GM21390 (cell line): ENCODE results near the gene CDH13.
A peak's percentile ranks its signal among the peaks of the same experiment; 100 is the strongest.

Experiments used
- ATAC-seq: cut with Tn5 transposase; IDR thresholded peaks from one replicate; pipeline ENCODE4 v1.9.1; 2021; ENCODE audit not compliant: unreplicated experiment

Gene CDH13

DNA sequence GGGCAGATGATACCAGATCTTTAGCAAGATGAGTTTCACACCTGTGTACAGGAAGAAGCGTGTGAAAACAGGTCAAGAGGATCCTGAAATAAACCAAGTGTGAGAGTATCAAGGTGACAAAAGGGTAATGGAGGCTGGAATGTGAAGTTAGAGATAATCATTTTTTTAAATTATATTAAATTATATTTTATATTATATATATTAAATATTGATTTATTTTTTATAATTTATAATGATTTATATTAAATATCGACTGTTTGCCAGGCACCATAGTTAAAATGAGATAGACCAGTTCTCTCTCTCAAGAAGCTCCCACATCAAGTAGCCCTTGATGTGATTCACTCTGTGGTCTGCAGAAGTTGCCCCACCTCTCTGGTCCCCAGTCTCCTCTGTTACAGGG is 820.8 kb downstream of the CDH13 start:
- ATAC-seq: no peak

DNA sequence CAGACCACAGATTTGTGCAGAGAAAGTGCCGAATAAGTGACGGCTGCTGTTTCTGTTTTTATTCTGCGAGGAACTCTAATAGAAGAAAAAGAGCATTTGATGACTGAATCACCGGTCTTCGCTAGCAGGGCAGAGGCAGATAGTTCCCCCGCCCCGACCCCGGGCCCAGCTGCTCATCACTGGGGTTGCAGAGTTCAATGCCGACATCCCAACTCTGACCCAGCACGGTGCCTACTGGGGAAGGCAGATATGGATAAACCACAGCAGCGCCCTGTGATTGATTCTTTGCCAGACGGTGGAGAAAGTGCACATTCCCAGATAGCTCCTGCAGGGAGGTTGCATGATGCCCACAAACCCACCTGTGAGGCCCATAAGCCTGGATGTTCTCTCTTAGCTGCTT is 823.1 kb downstream of the CDH13 start:
- ATAC-seq: no peak

DNA sequence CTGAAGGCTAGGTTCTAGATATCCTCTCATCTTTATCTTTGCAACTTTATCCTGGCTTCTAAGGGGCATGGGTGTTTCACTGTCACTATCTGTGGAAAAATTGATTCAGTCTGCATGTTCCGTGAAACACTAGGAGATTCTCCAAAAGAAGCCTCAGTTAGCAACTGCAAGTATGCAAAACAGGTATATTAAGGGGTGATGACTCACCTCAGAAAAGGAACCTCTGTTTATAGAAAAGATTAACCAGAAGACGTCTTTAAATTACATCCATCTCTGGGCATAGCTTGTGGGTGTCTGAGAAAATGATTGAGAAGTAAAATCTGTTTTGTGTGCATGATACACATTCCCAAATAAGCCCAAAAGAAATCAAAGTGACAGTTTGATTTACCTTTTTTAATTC is 827.2 kb downstream of the CDH13 start:
- peak; percentile 63 for ATAC-seq

DNA sequence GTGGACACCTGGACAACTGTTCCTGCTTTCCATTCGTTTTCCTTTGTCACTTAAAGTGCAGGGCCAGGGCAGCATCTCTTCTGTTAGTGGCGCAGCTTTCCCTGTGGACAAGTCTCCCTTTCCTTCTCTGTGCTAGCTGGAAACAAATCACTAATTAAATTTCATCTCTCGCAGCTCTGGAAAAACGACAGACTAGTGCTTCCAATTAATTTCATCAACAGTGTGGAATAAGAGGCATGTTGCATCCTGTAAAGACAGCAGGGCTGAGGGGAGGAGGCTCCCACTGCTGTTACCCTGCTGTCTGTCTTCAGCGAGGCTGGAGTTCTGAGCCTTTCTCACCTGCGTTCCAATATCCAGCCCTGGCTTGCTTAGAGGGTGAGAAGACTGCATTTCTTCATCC is 828.9 kb downstream of the CDH13 start:
- ATAC-seq: no peak

DNA sequence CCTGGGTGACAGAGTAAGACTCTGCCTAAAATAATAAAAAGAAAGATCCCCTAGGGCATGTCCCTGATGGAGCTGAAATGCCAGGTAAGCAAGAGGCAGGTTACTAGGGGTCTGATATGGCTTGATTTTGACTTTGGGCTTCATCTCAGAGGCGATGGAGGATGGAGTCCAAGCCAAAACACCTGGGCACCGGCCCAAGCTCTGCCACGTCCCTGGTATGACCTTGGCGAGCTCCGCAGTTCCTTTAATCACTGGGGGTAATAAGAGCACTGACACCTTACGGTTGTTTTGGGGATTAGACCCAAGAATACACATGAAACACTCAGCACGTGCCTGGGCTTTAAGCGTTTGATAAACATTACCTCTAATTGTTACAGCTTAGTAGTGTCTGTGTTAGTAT is 830.2 kb downstream of the CDH13 start:
- no peak for ATAC-seq

DNA sequence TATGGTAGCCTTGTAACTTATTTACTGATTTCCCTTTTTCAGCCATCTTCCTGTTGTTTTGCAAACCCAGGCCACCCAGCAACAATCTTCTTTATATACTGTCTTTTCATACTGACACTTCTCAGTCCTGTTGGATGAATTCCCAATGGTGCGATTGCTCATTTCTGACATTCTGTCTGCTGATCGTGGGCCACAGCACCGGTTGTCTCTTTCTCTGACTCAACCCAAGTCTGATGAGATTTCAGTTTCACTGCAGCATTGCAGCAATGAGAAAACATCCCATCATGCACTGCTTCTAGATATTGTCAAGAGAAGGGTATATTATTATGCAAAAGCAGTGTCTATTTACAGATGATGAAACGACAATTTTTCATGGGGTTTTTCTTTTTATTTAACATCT is 831.8 kb downstream of the CDH13 start:
- peak; percentile 77 for ATAC-seq

DNA sequence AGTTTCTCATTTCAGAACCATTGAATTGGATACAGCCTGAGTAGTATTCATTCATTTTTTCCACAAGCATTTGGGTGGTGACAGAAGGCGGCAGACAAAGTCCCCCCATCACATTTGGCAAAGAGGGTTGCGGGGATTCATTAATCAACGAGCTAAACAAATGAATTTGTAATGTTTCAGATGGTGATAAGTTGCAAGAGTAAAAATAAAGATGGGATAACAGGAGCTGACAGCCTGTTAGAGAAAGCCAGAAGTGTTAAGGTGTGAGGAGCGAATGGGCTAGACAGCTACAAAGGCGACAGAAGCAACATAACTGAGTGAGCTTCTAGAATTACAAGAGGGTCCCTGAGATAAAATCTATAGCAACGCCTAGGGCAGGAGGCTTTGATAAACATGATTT is 838.2 kb downstream of the CDH13 start:
- ATAC-seq: no peak

DNA sequence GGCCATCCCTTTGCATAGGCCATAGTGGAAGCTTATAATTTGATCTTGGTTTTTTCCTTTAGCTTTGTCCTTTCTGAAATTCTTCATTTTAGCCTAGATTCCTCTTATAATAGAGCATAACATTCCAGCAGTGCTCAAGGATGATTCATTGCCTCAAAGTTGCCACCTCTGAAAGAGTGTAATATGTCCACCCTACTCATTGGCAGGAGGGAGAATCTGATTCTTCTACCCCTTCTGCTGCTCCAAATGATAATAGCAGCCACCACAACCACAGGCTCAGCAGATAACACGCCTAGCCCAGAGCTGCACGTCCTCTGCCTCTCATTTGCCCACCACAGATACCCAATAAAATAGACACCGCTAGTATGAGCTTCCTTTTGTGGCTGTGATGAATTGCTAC is 843.6 kb downstream of the CDH13 start:
- ATAC-seq: no peak

DNA sequence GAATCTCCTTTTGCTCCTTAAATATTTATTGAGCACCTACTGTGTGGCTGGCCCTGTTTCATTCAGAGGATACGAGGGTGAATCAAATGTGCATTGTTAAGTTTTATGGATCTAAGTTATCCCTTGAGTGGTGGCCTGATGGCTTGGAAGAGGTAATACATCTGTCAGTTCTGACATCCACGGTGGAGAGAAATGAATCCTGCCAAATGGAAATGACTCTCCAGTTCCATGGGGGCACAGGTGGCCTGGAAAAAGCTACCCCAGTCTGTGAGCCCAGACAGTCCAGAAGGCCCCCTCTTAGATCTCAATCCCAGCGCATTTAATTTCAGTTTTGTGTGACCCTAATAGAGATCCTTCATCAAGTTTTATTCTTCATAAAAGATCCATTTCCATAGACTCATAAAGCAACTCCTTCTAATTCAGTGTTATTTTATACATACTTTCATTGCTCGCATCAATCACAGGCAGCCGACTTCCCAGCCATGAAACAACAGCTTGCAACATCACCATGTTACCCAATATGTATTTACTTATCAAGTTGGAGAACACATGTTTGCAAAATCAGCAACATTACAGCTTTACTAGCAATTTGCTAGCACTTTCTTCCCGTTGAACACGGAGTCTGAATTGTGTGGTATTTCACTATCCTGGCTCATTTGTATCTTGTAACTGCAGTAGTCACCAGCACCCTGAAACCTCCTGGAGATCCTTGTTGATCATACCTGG is 846.2 kb downstream of the CDH13 start:
- ATAC-seq: no peak

DNA sequence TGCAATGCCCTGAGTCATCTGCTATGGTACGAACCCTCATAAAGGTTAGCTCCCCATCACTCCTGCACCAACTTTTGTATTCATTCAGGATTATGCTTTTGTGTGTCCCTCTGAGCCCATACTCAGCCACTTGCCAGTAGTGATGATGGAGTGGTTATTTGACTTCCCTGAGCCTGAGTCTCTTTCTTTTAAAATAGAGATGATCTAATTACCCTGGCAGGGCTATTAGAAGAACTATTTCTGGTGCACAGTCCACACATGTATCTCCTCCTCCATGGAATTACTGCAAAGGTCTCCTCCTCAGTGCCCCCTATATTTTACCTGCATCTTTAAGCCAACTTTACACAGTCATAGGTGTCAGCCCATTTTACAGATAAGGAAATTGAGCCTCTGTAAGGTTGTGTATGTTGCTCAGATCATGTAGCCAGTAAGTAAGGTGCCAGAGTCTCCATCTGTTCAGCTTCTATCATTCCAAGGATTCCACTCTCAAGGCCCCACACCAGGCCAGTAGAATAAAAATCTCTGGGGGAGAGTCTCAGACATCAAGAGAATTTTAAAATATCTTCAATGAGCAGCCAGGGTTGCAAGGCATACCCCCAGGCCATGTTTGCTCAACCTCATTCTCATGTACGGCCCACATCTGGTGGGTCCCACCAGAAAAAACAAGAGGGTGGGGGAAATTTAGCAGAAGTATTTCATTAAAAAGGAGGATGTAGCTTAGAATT is 847.3 kb downstream of the CDH13 start:
- ATAC-seq: no peak

DNA sequence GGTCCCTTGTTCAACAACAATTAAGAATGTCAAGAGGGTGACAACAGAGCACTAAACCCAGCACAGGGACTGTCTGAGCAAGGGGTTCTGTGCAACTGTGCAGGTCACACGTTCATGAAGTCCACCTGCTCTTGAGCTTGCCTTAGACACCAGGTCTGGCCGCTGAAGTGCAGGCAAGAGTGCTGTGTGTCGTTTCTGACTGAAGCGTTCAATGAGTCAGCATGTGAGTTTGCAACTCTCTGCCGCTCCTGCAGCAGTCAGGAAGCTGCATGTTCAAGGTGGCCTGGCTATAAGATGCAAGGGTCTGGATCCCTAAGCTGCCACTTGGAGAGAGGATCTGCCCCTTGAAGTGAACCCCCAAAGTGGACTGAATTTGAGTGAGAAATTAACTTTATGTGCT is 848.3 kb downstream of the CDH13 start:
- no peak for ATAC-seq

DNA sequence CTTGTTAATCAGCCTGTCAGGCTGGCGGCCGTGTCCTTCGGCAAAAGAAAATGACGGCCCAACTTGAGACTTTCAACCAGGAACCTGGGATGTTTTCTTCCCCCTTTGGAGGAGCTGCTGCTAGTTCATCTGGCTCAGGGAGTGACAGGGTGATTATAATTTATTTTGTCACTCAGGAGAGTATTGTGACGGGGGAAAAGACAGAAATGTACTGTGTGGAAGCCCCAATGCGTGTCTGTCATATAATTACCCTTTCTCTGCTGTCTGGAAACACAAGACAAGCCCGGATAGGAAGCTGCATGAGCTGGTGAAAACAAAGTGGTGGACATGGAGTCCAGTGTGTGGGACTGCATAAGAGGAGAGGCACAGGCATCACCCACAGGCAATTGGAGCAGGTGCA is 854.8 kb downstream of the CDH13 start:
- no peak for ATAC-seq

DNA sequence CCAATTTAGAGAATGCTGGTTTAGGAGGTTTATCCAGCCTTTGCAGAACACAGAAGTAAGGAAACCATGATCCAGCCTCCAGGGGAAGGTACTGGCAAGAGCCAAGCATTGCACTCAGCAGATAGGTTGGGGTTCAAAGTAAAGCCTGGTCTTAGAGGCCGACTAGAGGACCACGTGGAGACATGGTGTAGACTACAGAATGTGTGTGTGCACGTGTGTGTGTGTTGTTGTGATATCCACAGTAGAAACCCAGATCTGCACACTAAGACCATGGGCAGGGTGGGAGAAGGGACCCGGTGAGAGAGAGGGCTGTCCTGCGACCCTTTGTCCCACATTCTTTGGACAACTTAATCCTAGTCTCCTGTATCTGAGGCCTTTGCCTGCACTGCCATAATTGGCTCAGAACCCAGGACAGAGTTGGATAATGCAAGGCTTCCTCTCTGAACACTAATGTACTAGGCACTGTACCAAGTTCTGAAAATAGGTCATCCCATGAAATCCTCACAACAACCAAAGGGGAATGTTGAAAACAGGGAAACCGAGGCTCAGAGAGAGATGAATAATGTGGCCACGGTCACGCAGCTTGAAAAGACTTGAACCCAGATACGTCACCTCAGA is 855.9 kb downstream of the CDH13 start:
- ATAC-seq: no peak

DNA sequence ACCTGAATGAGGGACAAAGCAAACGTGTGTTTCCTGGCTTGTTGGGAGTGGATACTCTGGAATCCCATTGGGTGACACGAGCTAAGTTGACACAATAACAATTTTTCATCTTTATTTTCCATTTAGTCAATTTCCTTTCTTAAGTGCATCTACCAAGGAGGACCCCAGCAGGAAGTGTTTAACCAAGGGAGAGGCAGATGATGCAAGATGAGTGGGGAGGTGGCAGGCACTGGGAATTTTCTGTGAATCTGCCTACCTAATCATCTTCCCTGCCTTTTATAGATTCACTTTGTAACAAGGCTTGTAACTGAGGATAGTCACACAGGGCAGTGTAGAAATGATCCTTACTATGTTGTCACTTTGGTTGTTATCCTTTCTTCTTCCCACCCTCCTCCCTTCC is 863.3 kb downstream of the CDH13 start:
- ATAC-seq: no peak

DNA sequence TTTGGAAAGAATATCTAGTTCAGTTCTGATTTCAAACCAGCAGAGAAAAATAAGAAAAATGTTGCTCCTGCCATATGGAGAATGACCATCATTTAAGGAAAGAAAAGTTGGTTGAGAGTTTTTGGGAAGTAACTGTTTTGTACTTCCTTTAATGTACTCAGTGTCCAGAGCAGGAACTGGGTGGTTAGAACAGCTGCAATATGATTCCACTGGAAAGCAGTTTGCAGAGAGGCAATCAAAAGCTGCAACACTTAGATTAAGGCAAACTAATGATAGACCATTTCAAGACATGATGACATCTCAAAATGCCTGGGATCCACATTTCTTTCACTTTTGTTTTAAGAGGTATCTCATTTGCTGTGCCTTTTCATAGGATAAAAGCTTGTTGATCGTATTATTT is 867.7 kb downstream of the CDH13 start:
- no peak for ATAC-seq

DNA sequence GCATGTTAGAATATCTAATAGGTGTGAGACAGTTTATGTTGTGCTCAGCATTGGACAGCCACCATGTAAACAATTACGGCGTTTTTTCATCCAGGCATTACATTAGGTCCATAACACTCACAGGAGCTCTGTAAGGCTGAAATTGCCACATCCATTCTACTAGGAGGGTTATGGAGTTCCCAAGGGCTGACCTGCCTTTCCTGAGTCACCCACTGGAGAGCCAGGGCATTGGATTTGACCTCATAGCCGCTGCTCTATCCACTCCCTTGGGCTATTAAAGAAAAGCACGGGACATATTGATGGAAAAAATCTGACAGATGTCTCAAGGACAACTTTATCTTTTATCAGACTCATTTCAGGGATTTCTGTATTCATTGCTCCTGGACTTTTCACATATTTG is 874.7 kb downstream of the CDH13 start:
- no peak for ATAC-seq

DNA sequence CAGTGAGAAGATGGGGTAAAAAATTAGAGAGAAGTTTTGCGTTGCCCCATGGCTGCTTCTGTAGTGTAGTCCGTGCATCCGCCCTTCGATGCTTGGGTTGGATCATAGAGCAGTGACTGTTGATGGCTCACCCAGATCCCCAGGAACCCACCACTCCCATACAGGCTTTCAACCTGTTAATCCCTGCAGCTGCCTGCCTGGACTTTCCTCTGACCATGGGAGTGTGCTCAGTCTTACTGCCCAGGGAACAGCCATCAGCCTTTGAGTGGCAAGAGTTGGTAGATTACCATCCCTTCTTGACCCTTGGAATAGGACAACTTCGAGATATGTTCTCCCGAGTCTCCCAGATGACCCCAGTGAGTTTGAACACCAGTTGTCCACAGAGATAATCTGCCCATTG is 881.5 kb downstream of the CDH13 start:
- no peak for ATAC-seq

DNA sequence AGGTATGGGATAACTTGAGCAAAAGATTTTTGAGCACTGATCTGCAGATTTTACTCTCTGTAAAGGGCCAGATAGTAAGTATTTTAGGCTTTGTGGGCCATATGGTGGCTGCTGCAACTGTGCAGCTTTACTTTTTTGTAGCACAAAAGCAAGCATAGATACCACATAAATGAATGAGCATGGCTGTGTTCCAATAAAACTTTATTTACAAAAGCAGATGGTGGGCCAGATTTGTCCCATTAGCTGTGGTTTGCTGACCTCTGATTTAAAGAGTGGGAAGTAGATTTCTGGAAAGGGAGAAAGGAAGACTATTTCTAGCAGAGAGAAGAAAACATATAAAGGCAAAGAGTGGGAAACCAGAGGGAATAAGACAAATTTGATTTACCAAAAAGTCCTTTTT is 882.5 kb downstream of the CDH13 start:
- ATAC-seq: no peak

DNA sequence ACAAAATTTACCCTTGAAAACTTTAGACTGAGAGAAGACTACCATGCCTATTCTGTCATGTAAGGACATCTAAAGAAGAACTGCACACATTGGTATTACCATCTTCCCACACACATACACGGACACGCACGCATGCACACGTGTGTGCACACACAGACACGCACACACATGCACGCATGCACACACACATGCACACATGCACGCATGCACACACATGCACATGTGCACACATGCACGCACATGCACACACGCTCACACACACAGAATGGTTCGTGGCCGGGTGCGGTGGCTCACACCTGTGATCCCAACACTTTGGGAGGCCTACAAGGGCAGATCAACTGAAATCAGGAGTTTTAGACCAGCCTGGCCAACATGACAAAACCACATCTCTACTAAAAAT is 884.1 kb downstream of the CDH13 start:
- no peak for ATAC-seq

DNA sequence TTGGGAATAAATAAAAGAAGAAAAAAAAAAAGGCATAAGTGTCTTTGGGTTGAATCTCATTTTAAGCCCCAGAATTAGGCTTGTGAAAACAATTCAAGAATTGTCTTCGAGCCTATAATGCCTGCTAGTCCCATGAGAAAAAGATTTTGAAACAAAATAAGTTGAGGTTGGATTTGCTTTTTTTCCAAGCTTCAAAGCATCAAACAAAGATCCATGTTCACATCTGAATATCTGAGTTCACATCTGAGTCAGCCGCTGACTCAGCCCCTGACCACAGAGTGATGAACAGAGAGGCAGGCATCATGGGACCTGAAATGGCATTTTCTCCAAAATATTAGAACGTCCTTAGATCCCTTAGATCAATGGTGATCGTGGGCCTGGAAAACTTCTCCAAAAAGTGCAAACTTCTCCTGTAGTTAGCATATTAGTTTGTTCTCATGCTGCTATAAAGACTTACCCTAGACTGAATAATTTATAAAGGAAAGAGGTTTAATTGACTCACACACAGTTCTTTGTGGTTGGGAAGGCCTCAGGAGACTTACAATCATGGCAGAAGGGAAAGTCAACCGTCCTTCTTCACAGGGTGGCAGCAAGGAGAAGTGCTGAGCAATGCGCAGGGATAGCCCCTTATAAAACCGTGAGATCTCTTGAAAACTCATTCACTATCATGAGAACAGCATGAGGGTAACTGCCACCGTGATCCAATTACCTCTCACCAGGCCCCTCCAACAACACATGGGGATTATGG is 886.4 kb downstream of the CDH13 start:
- ATAC-seq: no peak

DNA sequence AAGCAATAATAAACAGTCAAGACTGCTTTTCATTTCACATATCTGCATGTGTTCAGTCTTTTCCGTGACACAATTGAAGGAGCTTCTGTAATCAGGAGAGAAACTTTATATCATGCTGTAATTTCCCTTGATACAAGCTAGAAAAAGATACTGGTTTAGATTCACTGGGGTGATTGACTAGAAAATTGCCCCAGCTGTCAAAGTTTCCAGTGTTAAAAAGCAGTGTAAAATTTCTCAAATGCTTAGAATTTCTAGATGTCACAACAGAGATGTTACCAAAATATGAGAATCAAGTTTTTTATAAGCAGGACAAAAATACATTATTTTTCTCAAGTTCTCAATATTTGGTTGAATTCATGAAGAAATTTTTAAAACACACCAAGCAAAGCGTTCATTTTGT is 888.6 kb downstream of the CDH13 start:
- no peak for ATAC-seq

DNA sequence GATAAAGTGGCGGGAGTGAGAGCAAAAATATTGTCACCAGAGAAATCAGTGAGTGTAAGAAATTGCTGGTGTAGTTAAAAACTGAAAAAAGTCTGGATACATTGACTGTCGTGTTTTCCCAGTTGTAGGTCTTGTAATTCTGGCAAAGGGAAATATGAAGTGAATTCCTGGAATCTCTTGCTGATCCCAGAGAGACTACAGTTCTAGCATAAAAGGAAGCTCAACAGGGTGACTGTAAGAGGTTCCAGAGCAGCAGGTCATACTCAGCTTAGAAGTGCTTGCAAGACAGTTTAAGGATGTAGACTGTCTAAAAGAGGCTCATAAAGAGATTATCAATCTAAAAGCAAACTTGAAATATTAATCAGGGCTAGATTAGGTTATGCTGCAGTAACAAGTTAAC is 890.2 kb downstream of the CDH13 start:
- ATAC-seq: no peak
